B cell (primary cell): ENCODE results near the gene CEP19. TPM values are rescaled to one million over a fixed set of nuclear protein-coding genes. Genes with fewer than 3 reads are reported as not detected.

Experiments used
- ATAC-seq: fragments of 200-7000 bp; cut with Tn5 transposase; one replicate; pipeline ENCODE4 v1.10.0; 2021; ENCODE audit warnings: low read depth, mild to moderate bottlenecking, moderate number of reproducible peaks, moderate library complexity
- CTCF ChIA-PET: fragments of 350-600 bp; sonication (Branson Sonifier 250); formaldehyde crosslinking; loops from one replicate; lab custom pipeline; 2021; ENCODE audit warnings: antibody characterized with exemption, inconsistent platforms; lab: Charles Lee
- POLR2A ChIA-PET: fragments of 350-600 bp; sonication (Branson Sonifier 250); formaldehyde crosslinking; loops from one replicate; lab custom pipeline; 2021; ENCODE audit warnings: antibody characterized with exemption; lab: Charles Lee
- DNase-seq: peaks from one replicate; pipeline ENCODE4 v3.0.0; 2013
- H2AFZ ChIP-seq: 2 replicates; pipeline ENCODE4 v1.6.1; 2012; ENCODE audit warnings: mild to moderate bottlenecking, low read depth, low read length; ENCODE audit not compliant: insufficient read depth, poor library complexity, severe bottlenecking
- H3K27ac ChIP-seq, 2 donors: 1 replicate in 1 of 2; 2 replicates in 1 of 2; pipeline ENCODE4 v1.5.1; 2012 to 2013; ENCODE audit warnings: low read length in 2 of 2, mild to moderate bottlenecking in 2 of 2, moderate library complexity in 1 of 2
- H3K27me3 ChIP-seq, 4 experiments: fragments of 200-600 bp in 1 of 4; sonication (generic) in 1 of 4; replicated peaks in 1 of 4; 1 replicate in 2 of 4; 2 replicates in 2 of 4; pipeline versions ENCODE4 v1.6.1 to v1.7.0; 2013 to 2016; ENCODE audit warnings: low read length in 3 of 4, mild to moderate bottlenecking in 2 of 4, mixed read lengths in 1 of 4, moderate library complexity in 1 of 4; ENCODE audit not compliant: insufficient read depth in 4 of 4, control insufficient read depth in 3 of 4; ENCODE audit errors: control extremely low read depth in 1 of 4
- H3K36me3 ChIP-seq, 2 experiments: replicated peaks in 1 of 2; 1 replicate in 1 of 2; 2 replicates in 1 of 2; pipeline versions ENCODE4 v1.6.1 to v1.7.1; 2013; ENCODE audit warnings: low read length in 1 of 2; ENCODE audit not compliant: insufficient read depth in 2 of 2, control insufficient read depth in 1 of 2; ENCODE audit errors: control extremely low read depth in 1 of 2, extremely low read depth in 1 of 2
- H3K4me1 ChIP-seq, 2 donors: fragments of 200-600 bp in 1 of 2; sonication (generic) in 1 of 2; 1 replicate in 1 of 2; 2 replicates in 1 of 2; pipeline versions ENCODE4 v1.5.1 to v1.6.1; 2013 to 2017; ENCODE audit warnings: low read length in 2 of 2; ENCODE audit not compliant: control insufficient read depth in 2 of 2, insufficient read depth in 2 of 2
- H3K4me2 ChIP-seq: replicated peaks from 2 replicates; pipeline ENCODE3; 2012; ENCODE audit warnings: mild to moderate bottlenecking, low read depth, low read length; ENCODE audit not compliant: poor library complexity, severe bottlenecking
- H3K4me3 ChIP-seq, 5 experiments: fragments of 200-600 bp in 1 of 5; sonication (generic) in 1 of 5; 1 replicate in 3 of 5; 2 replicates in 2 of 5; pipeline versions ENCODE4 v1.5.1 to v1.7.0; 2011 to 2016; ENCODE audit warnings: low read length in 4 of 5, mild to moderate bottlenecking in 4 of 5, low read depth in 2 of 5, control low read depth in 1 of 5, moderate library complexity in 1 of 5; ENCODE audit not compliant: insufficient read depth in 1 of 5; ENCODE audit errors: control extremely low read depth in 1 of 5, extremely low read depth in 1 of 5
- H3K79me2 ChIP-seq: fragments of 200-600 bp; sonication (generic); one replicate; pipeline ENCODE4 v1.6.0; 2016; ENCODE audit warnings: low read length; ENCODE audit not compliant: control insufficient read depth, insufficient read depth
- H3K9ac ChIP-seq: fragments of 200-600 bp; sonication (generic); 2 replicates; pipeline ENCODE4 v1.6.1; 2017; ENCODE audit warnings: mild to moderate bottlenecking, low read length, moderate library complexity
- H3K9me3 ChIP-seq, 3 donors: one replicate each; pipeline versions ENCODE4 v1.6.1 to v1.7.1; 2013; ENCODE audit warnings: low read length in 2 of 3; ENCODE audit not compliant: control insufficient read depth in 2 of 3, insufficient read depth in 1 of 3; ENCODE audit errors: control extremely low read depth in 1 of 3
- H4K20me1 ChIP-seq: 2 replicates; pipeline ENCODE4 v1.6.0; 2012; ENCODE audit warnings: mild to moderate bottlenecking, low read length; ENCODE audit not compliant: insufficient read depth, control insufficient read depth, poor library complexity, severe bottlenecking
- H3K27ac Mint-ChIP-seq: one replicate; pipeline ENCODE4 v1.8.0; 2021; ENCODE audit warnings: mixed read lengths
- H3K27me3 Mint-ChIP-seq: one replicate; pipeline ENCODE4 v1.8.0; 2021; ENCODE audit warnings: mixed read lengths
- H3K4me1 Mint-ChIP-seq: one replicate; pipeline ENCODE4 v1.8.0; 2021; ENCODE audit warnings: mixed read lengths
- H3K4me3 Mint-ChIP-seq: one replicate; pipeline ENCODE4 v1.8.0; 2021; ENCODE audit warnings: mixed read lengths
- H3K9me3 Mint-ChIP-seq: one replicate; pipeline ENCODE4 v1.8.0; 2022; ENCODE audit warnings: mixed read lengths; ENCODE audit not compliant: insufficient read depth
- CTCF ChIP-seq: fragments of 200-600 bp; IDR thresholded peaks from one replicate; pipeline ENCODE4 v1.8.0; 2022; ENCODE audit warnings: antibody characterized with exemption, mild to moderate bottlenecking
- EZH2 ChIP-seq: IDR thresholded peaks from 2 replicates; pipeline ENCODE4 v1.6.1; 2012; ENCODE audit warnings: borderline replicate concordance, low read depth, mild to moderate bottlenecking, moderate library complexity, low read length; ENCODE audit not compliant: insufficient read depth, poor library complexity, severe bottlenecking
- WGBS: methylation state at CpG from one replicate; pipeline ENCODE4 v1.1.5; 2013; ENCODE audit warnings: missing lambda C conversion rate; ENCODE audit not compliant: insufficient coverage; 5-methylcytosine and 5-hydroxymethylcytosine counted together
- intact Hi-C: fragments of 100-400 bp; cut with micrococcal nuclease; formaldehyde crosslinking; loops from one replicate; pipeline ENCODE4 v1.10.0; 2022
- polyA plus RNA-seq: library from polyadenylated mRNA; depleted of rRNA; stranded (reverse); fragments of >200 nt; gene quantifications from 2 replicates; pipeline ENCODE4 v1.2.3, GENCODE V29; 2012
- total RNA-seq, 2 donors: library from RNA; stranded (reverse); fragments of 120-200 nt in 1 of 2; gene quantifications; 1 replicate in 1 of 2; 2 replicates in 1 of 2; pipeline versions ENCODE4 v1.2.3 to v1.2.4, GENCODE V29; 2013 to 2022

The CEP19 gene
- total and polyA plus RNA-seq, 2 donors (not counting 1 experiment from before 2014, with no cell fraction given), result 0.45 to 4.6 TPM

DNA sequence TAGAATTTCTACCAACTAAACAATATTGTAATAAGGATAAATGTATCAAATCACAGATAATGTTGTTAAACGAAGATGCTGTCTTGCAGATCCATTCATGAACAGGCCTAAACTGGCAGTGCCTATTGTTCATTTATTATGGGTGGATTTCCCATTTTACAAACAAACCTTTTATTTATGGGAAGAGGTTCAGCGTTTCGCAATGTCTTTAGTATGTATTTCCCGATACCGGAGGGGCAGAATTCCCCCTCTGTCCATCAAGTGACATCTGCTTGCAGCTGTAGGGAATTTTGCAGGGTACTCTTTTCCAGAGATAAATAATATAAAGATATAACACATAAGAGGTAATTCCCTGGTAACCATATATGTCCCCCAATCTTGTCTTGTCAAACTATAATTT, 5.7 kb downstream of the CEP19 start:
- Mint-ChIP-seq H3K27me3 (no peaks in the 10 kb centered on the region), H3K9me3 (no peaks in the 10 kb centered on the region), H3K27ac (no peak overlapping the region), H3K4me1 (peaks cover 4% of the 10 kb centered on the region), H3K4me3 (no peak overlapping the region)
- no peaks in the 10 kb centered on the region for H4K20me1 ChIP-seq
- no peaks in the 10 kb centered on the region for H3K27me3 ChIP-seq
- no peaks in the 10 kb centered on the region for H3K36me3 ChIP-seq
- H2AFZ ChIP-seq, result no peak overlapping the region
- no peak overlapping the region for H3K4me3 ChIP-seq
- no peak overlapping the region for H3K9ac ChIP-seq
- no peaks in the 10 kb centered on the region for H3K79me2 ChIP-seq
- no peak overlapping the region for H3K27ac ChIP-seq
- WGBS, result no CpG with 5 or more reads among the region's 5 CpGs
- TF ChIP-seq CTCF (no peak), EZH2 (no peak)
- CTCF ChIA-PET, result interaction anchor here (1.8 kb wide), 1 partner anchor 97 kb away, joined by 5 read pairs; no protein-coding TSS in a partner anchor
- POLR2A ChIA-PET, result no interaction called here
- H3K9me3 ChIP-seq, result no peaks in the 10 kb centered on the region
- DNase-seq, result no peak
- intact Hi-C loops, result no loop called here
- H3K4me1 ChIP-seq, result peaks cover 3% of the 10 kb centered on the region in 2 donors
- H3K4me2 ChIP-seq, result no peak overlapping the region
- no peak for ATAC-seq

DNA sequence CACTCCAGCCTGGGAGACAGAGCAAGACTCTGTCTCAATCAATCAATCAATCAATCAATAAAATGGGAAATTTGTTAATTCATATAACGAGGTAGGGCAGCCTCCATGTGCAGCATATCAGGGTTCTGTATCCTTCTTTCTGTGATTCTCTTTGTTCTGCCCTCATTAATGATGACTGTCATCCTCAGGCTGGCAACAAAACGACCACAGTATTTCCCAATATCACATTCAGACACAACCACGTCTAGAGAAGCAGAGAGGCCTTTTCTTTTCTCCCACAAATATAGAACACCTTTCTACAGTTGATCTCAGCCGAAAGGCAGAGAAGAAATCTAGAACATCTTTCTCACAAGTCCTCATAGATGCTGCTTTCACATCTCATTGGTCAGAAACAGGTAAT, 11.2 kb downstream of the CEP19 start:
- H3K9me3 ChIP-seq, result peaks cover 0 to 3% (median 0%) of the 10 kb centered on the region in 3 donors
- H3K4me2 ChIP-seq, result no peak overlapping the region
- CTCF ChIA-PET, result no interaction called here
- intact Hi-C loops, result no loop called here
- no peaks in the 10 kb centered on the region for H3K36me3 ChIP-seq
- Mint-ChIP-seq H3K27ac (no peak overlapping the region), H3K27me3 (no peaks in the 10 kb centered on the region), H3K9me3 (no peaks in the 10 kb centered on the region), H3K4me3 (no peak overlapping the region), H3K4me1 (peaks cover 12% of the 10 kb centered on the region)
- H3K27ac ChIP-seq, result no peak overlapping the region
- POLR2A ChIA-PET, result interaction anchor here (0.6 kb wide), 1 partner anchor 144 kb away, joined by 6 read pairs; no protein-coding TSS in a partner anchor
- H3K4me1 ChIP-seq, result no peaks in the 10 kb centered on the region
- no peaks in the 10 kb centered on the region for H3K79me2 ChIP-seq
- no peak for DNase-seq
- no peaks in the 10 kb centered on the region for H3K27me3 ChIP-seq
- TF ChIP-seq CTCF (no peak), EZH2 (no peak)
- no peak overlapping the region for H3K9ac ChIP-seq
- H2AFZ ChIP-seq, result no peak overlapping the region
- WGBS, result 91% methylated on average over 4 of the region's 4 CpGs
- no peak overlapping the region for H3K4me3 ChIP-seq
- no peaks in the 10 kb centered on the region for H4K20me1 ChIP-seq
- ATAC-seq, result no peak
